ENCODE measurements around the gene ERCC8.
"Not testable (repeated sequence)": the region's sequence is repeated elsewhere in the genome, so short reads cannot be mapped to it uniquely, and the experiment has no call there.

The ERCC8 gene

DNA sequence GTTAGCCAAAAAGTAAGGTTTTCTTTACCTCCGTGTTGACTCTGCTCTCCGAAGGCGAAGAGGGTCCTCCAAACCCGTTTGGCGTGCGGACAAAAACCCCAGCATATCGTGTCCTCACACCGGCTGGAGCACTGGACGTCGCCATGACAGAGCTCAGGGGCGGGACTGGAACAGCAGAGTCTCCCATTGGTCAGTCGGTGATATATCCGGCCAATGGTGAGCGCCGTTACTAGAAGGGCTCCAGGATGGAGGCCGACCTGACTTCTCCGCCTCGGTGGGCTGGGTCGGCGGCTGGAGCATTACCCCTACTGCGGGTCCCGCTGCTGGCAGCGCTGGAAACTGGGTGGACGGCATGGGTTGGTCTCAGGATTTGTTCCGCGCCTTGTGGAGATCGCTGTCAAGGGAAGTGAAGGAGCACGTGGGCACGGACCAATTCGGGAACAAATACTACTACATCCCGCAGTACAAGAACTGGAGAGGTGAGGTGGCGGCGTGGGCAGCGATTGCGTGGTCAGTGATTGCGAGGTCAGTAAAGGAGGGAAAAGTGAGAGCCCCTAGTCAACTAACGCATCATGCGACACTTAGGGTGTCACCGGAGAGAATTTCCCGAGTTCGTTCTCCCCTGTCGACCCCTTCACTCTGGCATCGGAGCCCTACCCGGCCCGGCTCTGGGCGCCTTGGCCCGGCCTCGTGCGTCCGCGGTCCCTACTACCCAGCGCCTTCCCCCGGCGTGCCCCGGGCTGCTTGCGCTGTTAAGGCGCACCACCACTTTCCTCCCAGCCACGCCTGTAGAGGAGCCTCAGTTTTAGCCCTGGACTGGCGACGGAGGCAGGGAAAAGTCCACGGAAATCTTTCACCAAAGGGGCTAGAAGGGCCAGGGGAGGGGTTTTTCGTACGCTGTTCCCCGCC is at the start of gene ERCC8, which contains the start of gene NDUFAF2:
ERCC8 (minus strand) TSS at position 167 of the 909 bp plus-strand sequence; CDS start at position 105, 62 bp downstream.
NDUFAF2 (plus strand) TSS at position 302 of the 909 bp plus-strand sequence; CDS start at position 353, 51 bp downstream.
- peak; percentile 86 for DNase-seq

DNA sequence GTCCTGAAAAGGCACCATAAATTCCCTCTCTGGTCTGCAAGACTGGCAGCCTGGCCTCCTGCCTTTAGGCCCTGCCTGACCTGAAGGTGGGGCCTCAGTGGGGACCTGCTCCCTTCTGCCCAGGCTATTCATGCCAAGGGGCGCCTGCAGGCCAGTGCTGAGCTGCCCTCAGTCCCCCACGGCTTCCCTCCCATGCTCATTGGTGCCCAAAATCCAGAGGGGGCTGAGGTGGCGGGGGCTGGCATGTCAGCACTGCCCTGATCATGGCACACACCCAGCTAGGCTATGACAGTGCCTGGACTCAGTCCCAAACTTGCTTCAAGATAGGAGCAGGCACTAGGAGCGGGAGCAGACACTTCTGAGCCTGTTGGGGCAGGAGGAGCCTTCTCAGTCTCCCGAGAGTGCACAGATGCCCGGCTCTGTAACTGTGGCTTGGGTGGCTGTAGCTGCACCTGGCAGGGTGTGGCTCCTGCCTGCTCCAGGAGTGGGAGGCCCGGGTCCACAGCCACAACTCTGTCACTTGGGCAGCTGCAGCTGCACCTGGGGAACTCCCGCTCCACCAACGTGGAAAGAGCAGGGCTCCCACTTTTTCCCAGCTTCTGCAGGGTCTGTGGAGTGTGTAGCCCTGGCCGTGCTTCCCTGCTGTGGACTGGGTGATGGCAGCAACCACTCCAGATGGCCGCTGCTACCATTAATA is 49.2 kb upstream of the ERCC8 start:
- no peak for DNase-seq

DNA sequence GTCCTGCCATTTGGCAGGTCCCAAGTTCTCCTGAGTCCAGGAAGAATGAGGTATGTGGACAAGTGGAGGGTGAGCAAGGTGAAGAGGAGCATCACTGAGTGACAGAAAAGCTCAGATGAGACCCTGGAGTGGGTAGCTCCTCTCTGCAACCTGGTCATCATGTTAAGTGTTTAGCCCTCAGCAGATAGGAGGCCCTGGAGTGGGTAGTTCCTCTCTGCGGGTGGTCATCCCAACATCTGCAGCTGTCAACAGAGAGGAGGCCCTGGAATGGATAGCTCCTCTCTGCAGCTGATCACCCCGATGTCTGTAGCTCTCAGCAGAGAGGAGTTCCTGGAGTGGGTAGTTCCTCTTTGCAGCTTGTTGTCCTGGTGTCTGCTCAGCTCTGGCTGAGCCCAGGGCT is 48.6 kb upstream of the ERCC8 start:
- no peak for DNase-seq

DNA sequence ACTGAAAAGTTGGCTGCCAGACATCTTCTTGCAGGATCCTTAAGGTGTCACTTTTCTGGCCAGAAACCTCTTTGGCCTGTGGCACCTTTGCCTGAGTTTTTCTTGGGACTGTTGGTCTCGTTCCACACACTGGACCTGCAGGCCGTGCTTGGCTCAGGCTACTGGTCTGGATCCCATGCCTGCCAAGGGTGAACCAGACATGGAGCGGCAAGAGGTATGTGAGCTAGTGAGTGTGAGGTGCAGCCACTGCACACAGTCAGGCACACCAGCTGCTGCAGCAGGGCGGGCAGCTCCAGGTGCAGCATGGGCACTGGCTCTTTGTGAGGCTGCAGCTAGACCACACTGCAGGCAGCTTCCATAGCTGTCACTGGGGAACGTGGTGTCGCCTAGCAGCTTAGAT is 48.0 kb upstream of the ERCC8 start:
- DNase-seq = no peak

DNA sequence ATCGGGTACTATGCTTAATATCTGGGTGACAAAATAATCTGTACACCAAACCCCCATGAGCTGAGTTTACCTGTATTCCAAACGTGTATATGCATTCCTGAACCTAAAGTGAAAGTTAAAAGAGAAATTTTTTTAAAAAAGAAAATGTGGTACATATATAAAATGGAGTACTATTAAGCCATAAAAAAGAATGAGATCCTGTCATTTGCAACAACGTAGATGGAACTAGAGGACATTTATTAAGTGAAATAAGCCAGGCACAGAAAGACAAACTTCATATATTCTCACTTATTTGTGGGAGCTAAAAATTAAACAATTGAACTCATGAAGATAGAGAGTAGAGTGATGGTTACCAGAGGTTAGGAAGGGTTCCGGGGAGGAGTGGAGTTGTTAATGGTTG is 44.9 kb upstream of the ERCC8 start:
- DNase-seq = no peak

GRCh38 chr5:60982127-60982526 is 37.3 kb upstream of the ERCC8 start:
- not testable (repeated sequence) for DNase-seq

DNA sequence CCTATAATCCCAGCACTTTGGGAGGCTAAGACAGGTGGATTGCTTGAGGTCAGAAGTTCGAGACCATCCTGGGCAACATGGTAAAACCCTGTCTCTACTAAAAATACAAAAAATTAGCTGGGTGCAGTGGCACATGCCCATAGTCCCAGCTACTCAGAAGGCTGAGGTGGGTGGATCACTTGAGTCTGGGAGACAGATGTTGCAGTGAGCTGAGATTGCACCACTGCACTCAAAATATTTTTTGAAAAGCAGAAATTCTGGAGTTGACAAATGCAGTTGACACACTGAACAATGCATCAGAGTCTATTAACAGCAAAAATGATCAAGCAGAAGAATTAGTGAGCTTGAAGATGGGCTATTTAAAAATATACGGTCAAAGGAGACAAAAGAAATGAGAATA is 35.6 kb upstream of the ERCC8 start:
- no peak for DNase-seq

- DNase-seq = no peak
Observed at GRCh38 chr5:60978968-60979367, 34.1 kb upstream of the ERCC8 start.

DNA sequence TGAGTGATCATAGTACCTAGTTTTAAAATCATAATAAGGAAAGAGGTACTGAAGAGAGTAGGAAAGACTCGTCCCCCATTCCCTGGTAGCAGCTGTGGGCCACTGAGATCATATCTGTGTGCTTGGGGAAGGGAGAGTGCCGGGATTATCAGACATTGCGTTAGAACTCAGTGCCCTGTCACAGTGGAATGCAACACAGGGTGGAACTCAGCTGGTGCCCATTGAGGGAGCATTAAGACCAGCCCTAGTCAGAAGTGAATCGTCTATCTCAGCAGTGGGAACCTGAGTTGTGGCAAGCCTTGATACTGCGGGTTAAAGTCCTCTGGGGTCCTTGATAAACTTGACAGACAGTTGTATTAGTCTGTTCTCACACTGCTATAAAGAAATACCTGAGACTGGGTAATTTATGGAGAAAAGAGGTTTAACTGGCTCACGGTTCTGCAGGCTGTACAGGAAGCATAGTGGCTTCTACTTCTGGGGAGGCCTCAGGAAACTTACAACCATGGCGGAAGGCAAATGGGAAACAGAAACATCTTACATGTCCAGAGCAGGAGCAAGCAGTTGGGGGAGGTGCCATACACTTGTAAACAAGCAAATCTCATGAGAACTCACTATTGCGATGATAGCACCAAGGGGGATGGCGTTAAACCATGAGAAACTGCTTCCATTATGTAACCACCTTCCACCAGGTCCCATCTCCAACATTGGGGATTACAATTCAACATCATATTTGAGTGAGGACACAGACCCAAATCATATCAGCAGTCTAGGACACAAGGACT is 33.3 kb upstream of the ERCC8 start:
- DNase-seq = no peak

GRCh38 chr5:60972231-60972630 is 27.4 kb upstream of the ERCC8 start:
- no peak for DNase-seq

- no peak for DNase-seq
Observed at GRCh38 chr5:60961685-60962084, 16.8 kb upstream of the ERCC8 start.

GRCh38 chr5:60960591-60960990 is 15.7 kb upstream of the ERCC8 start:
- DNase-seq = no peak

DNA sequence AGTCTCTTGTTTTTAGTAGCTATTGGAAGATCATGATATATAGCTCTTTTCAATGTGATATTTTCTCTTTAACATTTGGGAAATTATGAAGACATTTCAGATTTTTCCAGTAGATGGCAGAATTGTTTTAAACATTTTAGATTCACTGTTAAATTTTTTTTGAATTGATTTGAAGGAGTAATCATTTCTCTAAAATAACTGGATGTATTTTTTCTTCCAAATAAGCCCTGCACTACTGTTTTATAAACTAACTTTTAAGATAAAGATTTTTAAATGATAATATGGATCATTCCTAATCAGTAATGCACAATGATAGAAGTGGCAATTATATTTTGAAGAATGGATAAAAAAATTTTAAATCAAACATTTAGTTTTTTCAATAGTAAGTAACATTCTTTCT is 14.3 kb upstream of the ERCC8 start:
- peak; percentile 13 for DNase-seq

GRCh38 chr5:60958712-60959111 is 13.8 kb upstream of the ERCC8 start:
- DNase-seq = no peak

DNA sequence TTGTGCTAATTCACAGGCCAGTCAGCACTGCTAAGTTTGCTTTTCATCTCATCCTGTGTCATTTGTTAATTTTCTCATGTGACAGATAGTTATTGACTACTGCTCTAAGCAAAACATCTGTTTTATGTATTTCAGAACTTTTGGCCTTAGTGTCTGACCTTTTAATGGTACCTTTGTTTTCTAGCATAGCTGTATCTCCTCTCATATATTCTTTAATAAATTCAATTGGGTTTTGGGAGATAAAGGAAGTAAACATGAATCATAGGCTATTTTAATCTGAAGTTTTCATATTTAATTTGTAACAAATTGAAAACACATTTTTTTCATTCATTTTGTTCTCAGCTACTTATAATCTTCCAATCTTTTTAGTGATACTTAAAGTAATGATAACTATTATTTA is 13.2 kb upstream of the ERCC8 start:
- no peak for DNase-seq

DNA sequence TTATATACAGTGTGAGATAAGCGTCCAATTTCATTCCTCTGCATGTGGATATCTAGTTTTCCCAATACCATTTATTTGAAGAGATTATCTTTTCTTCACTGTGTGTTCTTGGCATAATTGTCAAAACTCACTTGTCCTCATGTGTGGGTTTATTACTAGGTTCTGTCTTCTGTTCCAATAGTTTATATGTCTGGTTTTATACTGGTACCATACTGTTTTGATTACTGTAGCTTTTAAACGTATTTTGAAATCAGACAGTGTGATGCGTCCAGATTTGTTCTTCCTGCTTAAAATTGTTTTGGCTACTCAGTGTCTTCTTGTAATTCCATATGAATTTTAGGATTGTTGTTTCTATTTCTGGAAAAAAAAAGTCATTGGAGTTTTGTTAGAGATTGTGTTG is 10.4 kb upstream of the ERCC8 start:
- DNase-seq = no peak

DNA sequence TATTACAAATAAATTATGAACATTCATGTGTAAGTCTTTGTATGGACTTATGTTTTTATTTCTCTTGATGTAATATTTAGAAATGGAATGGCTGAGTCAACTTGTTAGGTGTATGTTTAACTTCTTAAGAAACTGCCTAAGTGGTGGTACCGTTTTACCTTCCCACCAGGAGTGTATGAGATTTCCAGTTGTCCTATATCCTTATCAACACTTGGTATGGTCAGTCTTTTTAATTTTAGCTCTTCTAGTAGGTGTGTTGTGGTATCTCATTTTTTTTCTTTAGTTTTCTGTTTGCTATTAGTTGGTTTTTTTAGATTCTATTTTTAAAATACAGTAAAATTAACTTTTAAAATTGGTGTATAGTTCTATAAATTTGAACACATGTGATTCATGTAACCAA is 3.9 kb upstream of the ERCC8 start:
- no peak for DNase-seq

GRCh38 chr5:60945813-60946187 is 930 bp upstream of the ERCC8 start:
- DNase-seq = no peak

DNA sequence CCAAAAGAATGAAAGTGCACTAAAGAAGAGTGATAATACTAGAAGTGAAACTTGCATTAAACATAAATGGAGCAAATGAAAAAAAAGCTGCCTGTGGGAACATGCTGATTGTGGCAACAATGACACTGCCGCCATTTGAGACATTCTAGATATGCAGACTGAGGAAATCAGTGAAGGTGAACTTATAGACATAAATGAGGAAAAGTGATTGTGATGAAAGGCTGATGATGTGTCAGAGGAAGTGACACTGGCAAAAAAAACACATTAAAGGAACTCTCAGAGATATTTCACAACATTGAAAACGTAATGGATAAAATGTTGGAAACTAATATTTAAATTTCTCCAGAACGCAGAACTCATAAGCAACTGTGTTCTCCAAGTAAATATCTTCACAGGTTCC is 1.2 kb downstream of the ERCC8 start:
- DNase-seq = no peak

DNA sequence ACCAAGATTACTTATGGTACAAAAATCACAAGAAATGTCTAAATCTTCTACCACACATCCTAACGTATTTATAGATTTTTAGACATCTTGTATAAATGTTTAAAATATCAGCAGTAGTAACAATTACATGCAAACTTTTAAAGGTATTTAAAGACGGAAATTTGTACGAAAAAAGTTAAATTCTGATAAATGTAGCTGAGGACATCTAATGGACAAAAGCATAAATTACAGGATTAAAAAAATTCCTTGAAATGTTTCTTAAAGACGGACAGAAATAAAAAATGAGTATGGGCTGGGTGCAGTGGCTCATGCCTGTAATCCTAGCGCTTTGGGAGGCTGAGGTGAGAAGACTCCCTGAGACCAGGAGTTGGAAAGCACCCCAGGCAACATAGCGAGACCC is 15.8 kb downstream of the ERCC8 start:
- no peak for DNase-seq

DNA sequence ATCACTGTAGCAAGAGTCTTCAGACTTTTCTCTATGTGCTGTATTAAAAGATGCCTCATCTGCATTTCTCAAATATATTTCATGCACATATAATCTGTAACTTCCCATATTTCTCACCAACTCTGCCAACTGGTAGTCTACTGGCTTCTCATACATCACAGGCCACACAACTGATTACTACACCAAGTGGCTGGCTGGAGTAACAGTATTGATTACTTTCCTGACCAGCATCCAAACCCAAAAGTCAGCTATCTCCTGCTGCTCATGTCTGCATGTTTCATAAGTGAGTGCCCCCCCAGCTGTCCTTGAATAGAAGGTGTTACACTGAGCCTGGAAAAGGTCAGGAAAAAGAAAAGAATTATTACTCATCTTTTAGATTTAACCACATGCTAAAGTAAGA is 17.4 kb downstream of the ERCC8 start:
- no peak for DNase-seq

DNA sequence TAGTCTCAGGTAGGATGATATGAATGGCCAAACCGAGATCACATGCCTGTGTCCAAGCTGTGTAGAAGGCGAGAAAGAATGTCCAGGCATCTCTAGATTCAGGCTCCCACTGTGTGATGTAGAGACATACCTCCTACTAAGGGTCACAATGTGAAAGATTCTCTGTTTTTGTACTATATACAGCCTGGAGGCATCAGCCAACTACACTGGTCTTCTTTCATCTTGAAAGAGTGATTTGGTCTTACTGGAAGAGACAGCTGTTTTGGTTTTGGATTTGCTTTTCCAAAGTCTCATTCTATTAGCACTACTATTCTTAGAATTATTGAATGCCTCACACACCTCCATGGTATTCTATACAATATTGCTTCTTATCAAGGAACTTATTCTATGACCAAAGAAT is 26.4 kb downstream of the ERCC8 start:
- no peak for DNase-seq

DNA sequence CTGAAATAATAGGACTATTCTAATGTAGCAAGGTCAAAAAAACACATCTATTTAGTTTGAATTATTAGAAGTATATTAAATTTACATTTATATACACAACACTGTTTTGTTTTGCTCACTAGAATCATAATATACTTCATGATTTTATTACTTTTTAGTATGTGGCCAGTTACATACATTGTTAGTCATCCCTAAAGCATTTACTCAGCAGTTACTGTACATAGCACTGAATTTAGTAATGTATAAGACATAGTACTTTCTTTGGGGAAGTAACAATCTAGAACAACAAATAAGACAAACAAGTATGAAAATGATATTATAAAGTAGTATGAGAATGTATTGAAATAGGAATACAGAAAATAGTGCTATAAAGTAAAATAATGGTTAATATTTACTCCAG is 28.2 kb downstream of the ERCC8 start:
- DNase-seq = no peak

Measured in NCI-H748 treated with DMSO at 0.1 percent for 48 hours (cell line).